Stimulated activated CD8-positive, alpha-beta memory T cell treated with anti-CD3 and anti-CD28 coated beads, Interleukin-15, amount 100 ng/mL, for 1 hour (primary cell): ENCODE results near the gene FAM13B.
"Not testable (repeated sequence)": the region's sequence is repeated elsewhere in the genome, so short reads cannot be mapped to it uniquely, and the experiment has no call there.

Experiments
- DNase-seq: peaks from one replicate; pipeline ENCODE4 v3.0.0-alpha.2; 2020; ENCODE audit warnings: low read depth

Gene FAM13B

GRCh38 chr5:137960819-137961218 lies 72.1 kb downstream of the FAM13B start:
- DNase-seq: no peak

GRCh38 chr5:137960141-137960540 lies 72.7 kb downstream of the FAM13B start:
- DNase-seq: no peak

GRCh38 chr5:137959488-137959887 lies 73.4 kb downstream of the FAM13B start:
- DNase-seq: no peak

GRCh38 chr5:137957948-137958347 lies 74.9 kb downstream of the FAM13B start:
- no peak for DNase-seq

- DNase-seq: no peak
Measured at GRCh38 chr5:137954131-137954879, 78.6 kb downstream of the FAM13B start.

GRCh38 chr5:137945825-137946224 lies 87.1 kb downstream of the FAM13B start:
- DNase-seq: no peak

- not testable (repeated sequence) for DNase-seq
Measured at GRCh38 chr5:137944280-137944679, 88.6 kb downstream of the FAM13B start.

- DNase-seq: no peak
Measured at GRCh38 chr5:137939331-137939730, 93.5 kb downstream of the FAM13B start.

GRCh38 chr5:137938751-137939143 lies 94.1 kb downstream of the FAM13B start:
- no peak for DNase-seq

GRCh38 chr5:137937994-137938750 lies 94.7 kb downstream of the FAM13B start:
- no peak for DNase-seq

- no peak for DNase-seq
Measured at GRCh38 chr5:137935694-137936093, 97.2 kb downstream of the FAM13B start.

GRCh38 chr5:137935190-137935589 lies 97.7 kb downstream of the FAM13B start:
- no peak for DNase-seq

GRCh38 chr5:137933491-137933911 lies 99.4 kb downstream of the FAM13B start:
- no peak for DNase-seq

GRCh38 chr5:137932800-137933199 lies 100.1 kb downstream of the FAM13B start:
- DNase-seq: no peak

- DNase-seq: no peak
Measured at GRCh38 chr5:137923856-137924255, 109.0 kb downstream of the FAM13B start.

GRCh38 chr5:137921931-137922330 lies 110.9 kb downstream of the FAM13B start:
- DNase-seq: no peak

GRCh38 chr5:137916923-137917322 lies 116.0 kb downstream of the FAM13B start:
- DNase-seq: no peak

- DNase-seq: no peak
Measured at GRCh38 chr5:137914758-137915157, 118.1 kb downstream of the FAM13B start.

GRCh38 chr5:137902408-137903133 lies 130.3 kb downstream of the FAM13B start:
- DNase-seq: no peak

- DNase-seq: no peak
Measured at GRCh38 chr5:137901011-137901817, 131.7 kb downstream of the FAM13B start.

- DNase-seq: no peak
Measured at GRCh38 chr5:137899493-137899892, 133.4 kb downstream of the FAM13B start.

GRCh38 chr5:137896560-137896959 lies 136.3 kb downstream of the FAM13B start:
- no peak for DNase-seq
